Ectodermal cell (in vitro differentiated cells): ENCODE data around the gene KATNBL1.
A peak's percentile ranks its signal among the peaks of the same experiment; 100 is the strongest.
"Not testable (repeated sequence)": the region's sequence is repeated elsewhere in the genome, so short reads cannot be mapped to it uniquely, and the experiment has no call there.

ENCODE experiments used
- H3K27ac ChIP-seq: 2 replicates; pipeline ENCODE4 v1.7.0; 2013; ENCODE audit warnings: mild to moderate bottlenecking, low read depth, low read length; ENCODE audit not compliant: insufficient read depth, poor library complexity, severe bottlenecking
- H3K27me3 ChIP-seq: 2 replicates; pipeline ENCODE4 v1.7.0; 2013; ENCODE audit warnings: mild to moderate bottlenecking, low read length; ENCODE audit not compliant: insufficient read depth, control insufficient read depth, poor library complexity, severe bottlenecking
- H3K36me3 ChIP-seq: one replicate; pipeline ENCODE4 v1.7.0; 2013; ENCODE audit warnings: low read length; ENCODE audit not compliant: control insufficient read depth, insufficient read depth
- H3K4me1 ChIP-seq: one replicate; pipeline ENCODE4 v1.7.0; 2013; ENCODE audit warnings: low read length; ENCODE audit not compliant: control insufficient read depth, insufficient read depth
- H3K4me3 ChIP-seq: 2 replicates; pipeline ENCODE4 v1.7.0; 2013; ENCODE audit warnings: low read depth, low read length, control low read depth; ENCODE audit not compliant: insufficient read depth
- H3K9me3 ChIP-seq: 2 replicates; pipeline ENCODE4 v1.7.0; 2013; ENCODE audit warnings: mild to moderate bottlenecking, low read length, moderate library complexity; ENCODE audit not compliant: control insufficient read depth
- WGBS, 2 experiments: methylation state at CpG; one replicate each; pipeline ENCODE4 v1.1.7; 2013; ENCODE audit warnings: missing lambda C conversion rate in 2 of 2; 5-methylcytosine and 5-hydroxymethylcytosine counted together

The KATNBL1 gene

DNA sequence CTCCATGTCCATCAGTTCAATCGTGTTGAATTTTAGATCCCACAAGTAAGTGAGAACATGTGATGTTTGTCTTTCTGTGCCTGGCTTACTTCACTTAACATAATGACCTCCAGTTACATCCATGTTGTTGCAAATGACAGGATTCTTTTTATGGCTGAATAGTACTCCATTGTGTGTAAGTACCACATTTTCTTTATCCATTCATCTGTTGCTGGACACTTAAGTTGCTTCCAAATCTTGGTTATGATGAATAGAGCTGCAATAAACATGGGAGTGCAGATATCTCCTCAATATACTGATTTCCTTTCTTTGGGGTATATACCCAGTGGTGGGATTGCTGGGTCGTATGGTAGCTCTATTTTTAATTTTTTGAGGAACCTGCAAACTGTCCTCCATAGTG, 89.5 kb downstream of the KATNBL1 start:
- not testable (repeated sequence) for H3K27ac ChIP-seq, H3K9me3 ChIP-seq, H3K36me3 ChIP-seq, H3K4me3 ChIP-seq, H3K4me1 ChIP-seq, H3K27me3 ChIP-seq
- WGBS, 2 experiments, result 88 to 100% methylated on average over 1 to 2 of the region's 2 CpGs

DNA sequence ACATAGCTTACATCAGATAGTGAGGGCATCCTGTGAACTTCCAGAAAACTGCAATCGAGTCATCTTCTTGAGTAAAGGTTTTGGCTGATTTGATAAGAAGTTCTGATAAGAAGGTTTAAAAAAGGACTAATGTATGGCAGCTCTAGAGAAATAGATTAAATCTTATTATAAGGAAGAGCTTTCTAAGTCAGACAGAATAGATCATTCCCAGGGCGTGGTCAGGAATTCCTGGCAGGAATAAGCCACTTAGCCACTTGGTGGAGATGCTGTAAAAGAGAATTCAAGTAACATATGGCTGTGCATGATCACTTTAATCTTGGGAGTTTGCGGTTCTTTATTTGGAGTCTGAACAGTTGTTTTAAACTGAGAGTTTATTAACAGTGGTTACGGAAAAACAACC, 90.6 kb downstream of the KATNBL1 start:
- no peaks in the 10 kb centered on the region for H3K27me3 ChIP-seq
- 93 to 98% methylated on average over 4 of the region's 4 CpGs for WGBS, 2 experiments
- H3K27ac ChIP-seq, result no peak overlapping the region
- H3K9me3 ChIP-seq, result no peaks in the 10 kb centered on the region
- H3K4me1 ChIP-seq, result no peaks in the 10 kb centered on the region
- no peaks in the 10 kb centered on the region for H3K36me3 ChIP-seq
- H3K4me3 ChIP-seq, result no peak overlapping the region

DNA sequence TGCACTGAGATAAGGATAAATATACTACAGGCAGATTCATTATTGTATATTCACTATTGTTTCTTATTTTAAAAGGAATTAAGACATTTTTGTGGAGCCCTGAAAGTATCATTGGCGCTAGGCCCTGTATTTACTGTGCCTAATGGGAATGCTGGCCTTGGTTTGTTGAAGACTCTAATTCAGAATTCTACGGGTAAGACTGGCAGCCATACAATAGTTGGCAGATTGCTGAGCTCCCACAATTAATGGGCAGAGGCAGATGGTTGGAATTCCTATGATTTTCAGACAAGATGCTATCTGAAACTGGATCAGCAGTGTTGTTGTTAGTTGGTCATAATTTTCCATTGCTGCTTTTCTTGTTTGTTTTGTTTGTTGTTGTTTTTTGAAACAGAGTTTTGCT, 93.3 kb downstream of the KATNBL1 start:
- no peaks in the 10 kb centered on the region for H3K36me3 ChIP-seq
- H3K4me3 ChIP-seq, result no peak overlapping the region
- H3K27me3 ChIP-seq, result no peaks in the 10 kb centered on the region
- 90 to 92% methylated on average over 2 of the region's 2 CpGs for WGBS, 2 experiments
- no peak overlapping the region for H3K27ac ChIP-seq
- no peaks in the 10 kb centered on the region for H3K9me3 ChIP-seq
- H3K4me1 ChIP-seq, result no peaks in the 10 kb centered on the region

DNA sequence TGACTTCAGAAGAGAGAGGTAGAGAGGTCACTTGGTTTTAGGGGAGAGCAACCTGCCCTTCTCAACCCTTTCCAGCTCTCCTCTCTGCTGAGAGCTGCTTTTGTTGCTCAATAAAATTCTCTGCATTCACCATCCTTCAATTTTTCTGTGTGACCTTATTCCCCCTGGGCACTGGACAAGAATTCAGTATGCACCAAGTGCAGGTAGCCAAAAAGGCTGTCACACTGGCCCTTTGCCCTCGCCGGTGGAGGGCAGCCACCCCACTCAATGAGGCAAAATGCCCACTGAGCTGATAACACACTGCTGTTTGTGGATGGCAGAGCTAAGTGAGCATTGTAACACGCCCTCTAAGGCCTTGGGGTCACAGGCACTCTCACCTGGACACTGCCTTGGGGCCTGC, 95.2 kb downstream of the KATNBL1 start:
- no peaks in the 10 kb centered on the region for H3K9me3 ChIP-seq
- H3K27me3 ChIP-seq, result no peaks in the 10 kb centered on the region
- H3K27ac ChIP-seq, result no peak overlapping the region
- H3K4me1 ChIP-seq, result no peaks in the 10 kb centered on the region
- WGBS, 2 experiments, result 92% methylated on average over 3 of the region's 3 CpGs
- no peaks in the 10 kb centered on the region for H3K36me3 ChIP-seq
- H3K4me3 ChIP-seq, result no peak overlapping the region

DNA sequence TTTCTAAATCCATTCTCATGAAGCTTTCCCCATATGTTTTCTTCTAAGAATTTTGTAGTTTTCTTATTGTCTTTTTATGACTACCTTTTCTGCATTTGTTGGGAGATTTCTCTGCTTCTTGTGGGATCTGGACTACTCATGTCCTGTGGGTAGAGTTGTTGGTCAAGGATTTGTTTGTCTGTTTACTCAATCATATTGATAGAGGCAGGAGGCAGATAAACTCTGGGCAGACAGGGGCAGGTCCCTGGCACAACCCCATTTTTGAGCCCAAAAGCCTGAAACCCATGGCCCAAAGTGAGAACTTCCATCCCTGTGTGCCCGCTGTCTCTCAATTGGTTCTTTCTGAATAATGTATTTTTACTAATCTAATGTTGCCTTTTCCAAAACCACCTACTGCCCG, 95.7 kb downstream of the KATNBL1 start:
- H3K27me3 ChIP-seq, result no peaks in the 10 kb centered on the region
- H3K4me3 ChIP-seq, result no peak overlapping the region
- no peak overlapping the region for H3K27ac ChIP-seq
- H3K36me3 ChIP-seq, result no peaks in the 10 kb centered on the region
- WGBS, 2 experiments, result 0 to 43% methylated on average over 1 to 2 of the region's 2 CpGs
- no peaks in the 10 kb centered on the region for H3K4me1 ChIP-seq
- no peaks in the 10 kb centered on the region for H3K9me3 ChIP-seq

DNA sequence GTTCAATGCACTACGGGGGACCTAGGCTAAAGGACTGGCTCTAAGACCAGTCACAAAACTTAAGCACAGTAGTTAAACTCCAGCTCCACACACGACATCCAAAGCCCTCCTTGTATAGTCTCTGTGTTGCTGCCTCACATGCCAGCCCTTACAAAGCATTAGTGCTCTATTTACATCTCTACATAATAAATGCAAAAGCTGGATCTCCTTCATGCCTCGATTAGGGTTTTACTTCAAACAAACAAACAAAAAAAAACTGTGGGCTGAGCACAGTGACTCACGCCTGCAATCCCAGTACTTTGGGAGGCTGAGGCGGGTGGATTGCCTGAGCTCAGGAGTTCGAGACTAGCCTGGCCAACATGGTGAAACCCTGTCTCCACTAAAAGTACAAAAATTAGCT, 98.4 kb downstream of the KATNBL1 start:
- Histone ChIP-seq H3K4me3 (no peak overlapping the region), H3K9me3 (no peaks in the 10 kb centered on the region), H3K27ac (no peak overlapping the region), H3K4me1 (no peaks in the 10 kb centered on the region), H3K27me3 (no peaks in the 10 kb centered on the region), H3K36me3 (no peaks in the 10 kb centered on the region)
- WGBS, 2 experiments, result 84 to 85% methylated on average over 6 of the region's 6 CpGs

DNA sequence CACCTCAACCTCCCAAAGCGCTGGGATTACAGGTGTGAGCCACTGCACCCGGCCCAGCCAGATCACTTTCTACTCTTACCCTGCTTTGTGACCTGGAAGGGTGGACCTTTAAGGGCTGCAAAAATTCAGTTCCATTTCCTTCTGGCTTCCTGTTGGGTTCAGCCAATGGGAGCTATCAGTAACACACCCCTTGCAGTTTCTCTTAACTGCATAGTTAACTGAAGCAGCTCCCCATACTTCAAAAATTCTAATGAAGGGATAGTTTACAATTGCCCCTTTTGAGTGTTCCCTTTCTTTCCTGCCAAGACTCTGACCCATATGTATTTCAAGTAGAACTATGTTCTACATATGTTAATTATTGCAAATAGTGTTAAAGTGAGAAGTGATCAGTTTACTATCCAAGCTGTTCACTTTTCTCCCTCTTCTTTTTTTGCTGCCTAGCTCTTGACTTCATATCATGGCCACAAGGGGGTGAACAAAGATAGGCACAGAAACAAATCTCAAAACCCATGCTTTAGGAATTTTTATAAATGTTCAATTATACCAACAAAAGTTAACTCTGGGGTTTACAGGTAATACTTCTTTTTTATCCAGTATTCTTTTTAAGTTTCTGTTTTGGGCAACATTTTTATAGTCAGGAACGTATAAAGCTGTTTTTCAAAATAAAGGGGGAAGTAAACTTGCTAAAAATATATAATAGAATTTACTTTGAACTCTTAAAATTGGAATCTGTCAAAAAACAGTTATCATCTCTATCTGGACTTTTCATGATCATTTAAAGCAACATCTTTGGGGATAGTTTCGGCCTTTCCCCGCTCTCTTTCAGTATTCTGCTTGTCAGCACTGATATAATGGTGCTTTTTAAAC, 99.9 kb downstream of the KATNBL1 start:
- Histone ChIP-seq H3K9me3 (no peaks in the 10 kb centered on the region), H3K27me3 (no peaks in the 10 kb centered on the region), H3K36me3 (no peaks in the 10 kb centered on the region), H3K4me3 (no peak overlapping the region), H3K4me1 (no peaks in the 10 kb centered on the region), H3K27ac (no peak overlapping the region)
- WGBS, 2 experiments, result 84 to 98% methylated on average over 4 of the region's 5 CpGs

DNA sequence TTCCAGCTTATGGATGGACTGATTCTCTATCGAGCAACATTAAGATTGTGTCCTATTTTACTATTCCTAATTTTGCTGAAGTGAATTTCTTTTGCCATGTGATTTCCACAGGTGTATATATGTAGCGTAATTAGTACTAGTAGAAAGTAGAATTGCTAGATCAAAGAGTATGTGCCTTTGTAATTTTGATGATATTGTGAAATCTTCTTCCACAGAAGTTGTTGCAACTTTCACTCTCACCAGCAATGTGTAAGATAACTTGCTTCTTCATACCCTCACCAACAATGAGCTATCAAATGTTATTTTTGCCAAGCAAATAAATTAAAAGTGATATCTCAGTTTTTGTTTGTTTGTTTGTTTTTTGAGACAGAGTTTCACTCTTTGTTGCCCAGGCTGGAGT, 102.6 kb downstream of the KATNBL1 start:
- WGBS, 2 experiments, result 91 to 93% methylated on average over 2 of the region's 2 CpGs
- Histone ChIP-seq H3K4me1 (no peaks in the 10 kb centered on the region), H3K4me3 (no peak overlapping the region), H3K27ac (no peak overlapping the region), H3K9me3 (no peaks in the 10 kb centered on the region), H3K36me3 (no peaks in the 10 kb centered on the region), H3K27me3 (no peaks in the 10 kb centered on the region)

DNA sequence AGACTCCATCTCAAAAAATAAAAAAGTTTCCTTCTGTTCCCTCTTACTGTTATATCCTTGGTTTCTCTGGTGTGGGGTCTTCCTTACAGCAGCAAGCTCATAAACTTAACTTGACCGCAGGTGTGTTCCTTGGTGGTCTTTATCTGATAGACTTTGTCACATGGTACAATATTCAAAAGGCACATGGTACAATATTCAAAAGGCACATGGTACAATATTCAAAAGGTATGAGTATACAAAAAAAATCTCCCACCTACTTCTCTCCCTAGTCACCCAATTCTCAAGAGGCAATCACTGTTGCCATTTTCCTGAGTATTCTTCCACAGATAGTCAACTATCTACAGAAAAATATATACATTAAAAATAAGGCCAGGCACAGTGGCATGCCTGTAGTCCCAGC, 103.5 kb downstream of the KATNBL1 start:
- H3K27ac ChIP-seq, result no peak overlapping the region
- 90 to 93% methylated on average over 1 of the region's 1 CpG for WGBS, 2 experiments
- no peaks in the 10 kb centered on the region for H3K4me1 ChIP-seq
- no peaks in the 10 kb centered on the region for H3K36me3 ChIP-seq
- no peak overlapping the region for H3K4me3 ChIP-seq
- no peaks in the 10 kb centered on the region for H3K9me3 ChIP-seq
- no peaks in the 10 kb centered on the region for H3K27me3 ChIP-seq

DNA sequence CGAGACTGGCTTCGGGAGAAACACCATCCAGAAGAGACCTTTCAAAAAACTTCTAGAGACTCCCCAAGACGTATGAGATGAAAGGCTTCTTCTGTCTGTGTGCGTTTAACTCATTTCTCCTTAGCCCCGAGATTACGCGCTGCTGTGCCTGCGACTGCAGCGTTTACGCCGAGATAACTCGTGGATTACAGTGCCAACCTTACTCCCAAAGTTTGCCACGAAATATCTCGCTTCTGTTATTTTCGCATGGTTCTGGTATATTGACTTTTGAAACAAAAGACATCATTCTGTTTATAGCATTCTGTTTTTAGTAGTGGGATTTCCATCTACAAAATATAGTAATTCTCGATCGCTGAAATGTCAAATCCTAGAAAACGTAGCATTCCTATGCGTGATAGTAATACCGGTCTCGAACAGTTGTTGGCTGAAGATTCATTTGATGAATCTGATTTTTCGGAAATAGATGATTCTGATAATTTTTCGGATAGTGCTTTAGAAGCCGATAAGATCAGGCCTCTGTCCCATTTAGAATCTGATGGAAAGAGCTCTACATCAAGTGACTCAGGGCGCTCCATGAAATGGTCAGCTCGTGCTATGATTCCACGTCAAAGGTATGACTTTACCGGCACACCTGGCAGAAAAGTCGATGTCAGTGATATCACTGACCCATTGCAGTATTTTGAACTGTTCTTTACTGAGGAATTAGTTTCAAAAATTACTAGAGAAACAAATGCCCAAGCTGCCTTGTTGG, 107.5 kb downstream of the KATNBL1 start:
- H3K27ac ChIP-seq, result no peak overlapping the region
- no peaks in the 10 kb centered on the region for H3K27me3 ChIP-seq
- WGBS, 2 experiments, result 38 to 39% methylated on average over 28 to 29 of the region's 29 CpGs
- H3K4me3 ChIP-seq, result peak overlapping the region; percentile 97
- H3K4me1 ChIP-seq, result no peaks in the 10 kb centered on the region
- no peaks in the 10 kb centered on the region for H3K36me3 ChIP-seq
- no peaks in the 10 kb centered on the region for H3K9me3 ChIP-seq
